Measurements from ENCODE around the gene RGS3. TPM values are rescaled to one million over a fixed set of nuclear protein-coding genes. Genes with fewer than 3 reads are reported as not detected.

Gene RGS3
- total and polyA plus RNA-seq, 5 donors, result 107 to 184 (median 163) TPM

DNA sequence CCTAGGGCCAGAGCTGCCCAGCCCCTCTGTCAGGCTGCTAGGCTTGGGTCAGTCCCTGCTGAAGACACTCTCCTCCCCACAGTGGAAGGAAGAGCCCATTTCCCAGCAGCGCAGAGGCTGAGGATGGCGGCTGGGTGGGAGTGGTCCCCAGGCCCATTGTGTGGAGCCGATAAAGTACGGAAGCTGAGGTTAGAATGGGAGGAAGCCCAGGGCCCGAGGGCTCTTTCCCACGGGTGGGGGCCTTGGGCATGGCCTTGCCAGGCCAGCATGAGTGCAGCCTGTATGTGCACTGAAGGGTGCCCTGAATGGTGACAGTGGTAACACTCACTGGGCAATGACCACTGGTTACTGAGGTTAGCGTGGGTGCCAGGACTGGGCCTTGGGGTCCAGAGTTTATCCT is 125.9 kb downstream of the RGS3 start:
- 52% methylated on average over 7 of the region's 7 CpGs for WGBS
- H3K27me3 ChIP-seq (ENCODE audit: control insufficient read depth, insufficient read depth), result no peaks in the 10 kb centered on the region
- H3K27ac ChIP-seq (ENCODE audit: low read length), result peak overlapping the region; percentile 81
- peak; percentile 76 to 85 (median 84) for DNase-seq
- intact Hi-C loops (cut with DNase I), result loop anchor here in 3 of 4 donors (5.0 to 10.0 kb wide), 2 partner anchors 65 to 142 kb away; no protein-coding TSS in a partner anchor
- no peaks in the 10 kb centered on the region for H3K9me3 ChIP-seq (ENCODE audit: control insufficient read depth, low read length)
- peak; percentile 25 to 68 for ATAC-seq
- H3K4me1 ChIP-seq (ENCODE audit: control insufficient read depth, insufficient read depth, low read length), result peaks cover 14% of the 10 kb centered on the region
- no peak overlapping the region for H3K4me3 ChIP-seq (ENCODE audit: low read length)

DNA sequence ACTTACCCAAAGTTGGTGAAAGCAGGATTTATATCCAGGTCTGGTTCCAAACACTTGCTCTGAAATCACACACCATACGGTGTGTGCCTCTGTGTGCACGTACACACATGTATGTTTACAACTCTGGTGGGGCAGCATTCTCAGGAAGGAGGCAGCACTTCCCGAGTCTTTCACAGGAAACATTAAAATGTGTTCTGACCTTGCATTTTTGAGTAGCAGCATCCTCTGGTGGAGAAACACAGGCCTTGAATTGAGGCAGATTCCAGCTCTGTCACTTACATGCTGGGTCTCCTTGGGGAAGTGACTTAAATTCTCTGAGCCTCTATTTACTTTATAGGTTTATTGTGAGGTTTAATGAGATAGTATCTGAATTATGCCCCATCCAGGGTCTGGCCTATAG is 126.4 kb downstream of the RGS3 start:
- ATAC-seq (no peak), DNase-seq (no peak)
- no peaks in the 10 kb centered on the region for H3K27me3 ChIP-seq (ENCODE audit: control insufficient read depth, insufficient read depth)
- peaks cover 14% of the 10 kb centered on the region for H3K4me1 ChIP-seq (ENCODE audit: control insufficient read depth, insufficient read depth, low read length)
- intact Hi-C loops (cut with DNase I), result loop anchor here in 3 of 4 donors (2.0 to 10.0 kb wide), 3 partner anchors 65 to 143 kb away; no protein-coding TSS in a partner anchor
- WGBS, result 16% methylated on average over 3 of the region's 3 CpGs
- H3K27ac ChIP-seq (ENCODE audit: low read length), result peak overlapping the region; percentile 80
- no peaks in the 10 kb centered on the region for H3K9me3 ChIP-seq (ENCODE audit: control insufficient read depth, low read length)
- no peak overlapping the region for H3K4me3 ChIP-seq (ENCODE audit: low read length)

DNA sequence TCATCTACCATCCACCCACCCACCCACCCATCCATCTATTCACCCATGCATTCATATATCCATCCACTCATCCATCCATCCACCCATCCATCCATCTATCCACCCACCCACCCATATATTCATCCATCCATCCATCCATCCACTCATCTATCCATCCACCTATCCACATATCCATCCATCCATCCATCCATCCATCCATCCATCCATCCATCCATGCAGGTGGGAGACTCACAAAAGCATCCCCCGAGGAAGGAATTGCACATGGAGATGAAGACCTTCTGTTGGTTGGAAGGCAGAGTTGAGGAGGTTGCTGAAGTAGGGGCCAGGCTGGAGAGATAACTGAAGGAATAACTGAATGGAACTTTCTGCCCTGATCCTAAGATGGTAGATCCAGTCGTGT is 126.9 kb downstream of the RGS3 start:
- Histone ChIP-seq H3K27ac (ENCODE audit: low read length) (no peak overlapping the region), H3K9me3 (ENCODE audit: control insufficient read depth, low read length) (no peaks in the 10 kb centered on the region), H3K4me1 (ENCODE audit: control insufficient read depth, insufficient read depth, low read length) (peaks cover 15% of the 10 kb centered on the region), H3K4me3 (ENCODE audit: low read length) (no peak overlapping the region), H3K27me3 (ENCODE audit: control insufficient read depth, insufficient read depth) (no peaks in the 10 kb centered on the region)
- 89% methylated on average over 2 of the region's 2 CpGs for WGBS
- DNase-seq, result no peak
- intact Hi-C loops (cut with DNase I), result loop anchor here in 1 of 4 donors (2.0 kb wide), 1 partner anchor 64 kb away; no protein-coding TSS in a partner anchor
- no peak for ATAC-seq

DNA sequence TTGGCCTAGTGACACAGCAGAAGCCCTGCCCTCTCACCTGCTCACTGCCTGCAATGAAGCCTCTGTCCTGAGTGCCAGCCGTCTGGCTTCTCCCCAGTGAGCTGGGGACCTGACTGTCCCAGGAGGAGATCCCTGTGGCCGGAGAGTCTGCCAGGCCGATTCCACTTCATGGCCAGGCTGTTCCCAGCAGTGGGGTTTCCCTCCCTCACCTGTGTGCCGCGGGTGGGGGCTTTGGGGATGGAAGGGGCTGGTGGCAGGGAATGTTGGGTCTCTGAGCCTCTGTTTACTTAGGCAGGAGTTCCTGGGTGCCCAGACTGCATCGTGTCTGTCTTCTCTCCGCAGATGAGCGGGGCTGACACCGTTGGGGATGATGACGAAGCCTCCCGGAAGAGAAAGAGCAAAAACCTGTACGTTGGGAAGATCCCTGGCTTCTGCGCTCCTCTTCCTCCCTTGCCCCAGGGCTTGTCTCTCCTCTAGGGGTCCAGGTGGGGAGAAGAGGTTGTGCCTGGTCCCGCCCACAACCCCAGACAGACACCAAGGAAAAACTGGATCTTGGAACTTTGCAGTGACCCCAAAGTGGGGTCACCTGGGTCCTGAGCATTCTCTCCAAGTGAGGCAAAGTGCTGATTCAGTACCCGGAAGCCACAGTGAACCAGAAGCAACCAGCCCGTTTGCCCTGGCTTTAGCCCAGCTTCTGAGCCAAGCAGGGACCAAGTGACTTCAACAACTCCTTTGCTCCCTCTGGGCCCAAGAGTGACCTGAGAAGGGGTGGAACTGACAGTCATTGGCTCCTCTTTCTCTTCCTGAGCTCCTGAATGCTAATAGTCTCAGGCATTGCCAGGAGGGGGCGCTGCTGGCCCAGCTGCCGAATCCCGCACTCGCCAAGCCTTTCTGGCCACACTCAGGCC is 127.7 kb downstream of the RGS3 start:
- peak; percentile 77 to 93 (median 92) for DNase-seq
- H3K4me3 ChIP-seq (ENCODE audit: low read length), result no peak overlapping the region
- no peaks in the 10 kb centered on the region for H3K9me3 ChIP-seq (ENCODE audit: control insufficient read depth, low read length)
- peaks cover 20% of the 10 kb centered on the region for H3K4me1 ChIP-seq (ENCODE audit: control insufficient read depth, insufficient read depth, low read length)
- H3K27ac ChIP-seq (ENCODE audit: low read length), result peak overlapping the region; percentile 53
- 50% methylated on average over 20 of the region's 20 CpGs for WGBS
- intact Hi-C loops (cut with DNase I), result loop anchor here in 3 of 4 donors (1.0 to 2.0 kb wide), 2 partner anchors 64 kb away; no protein-coding TSS in a partner anchor
- ATAC-seq, result peak; percentile 5 to 6
- no peaks in the 10 kb centered on the region for H3K27me3 ChIP-seq (ENCODE audit: control insufficient read depth, insufficient read depth)

DNA sequence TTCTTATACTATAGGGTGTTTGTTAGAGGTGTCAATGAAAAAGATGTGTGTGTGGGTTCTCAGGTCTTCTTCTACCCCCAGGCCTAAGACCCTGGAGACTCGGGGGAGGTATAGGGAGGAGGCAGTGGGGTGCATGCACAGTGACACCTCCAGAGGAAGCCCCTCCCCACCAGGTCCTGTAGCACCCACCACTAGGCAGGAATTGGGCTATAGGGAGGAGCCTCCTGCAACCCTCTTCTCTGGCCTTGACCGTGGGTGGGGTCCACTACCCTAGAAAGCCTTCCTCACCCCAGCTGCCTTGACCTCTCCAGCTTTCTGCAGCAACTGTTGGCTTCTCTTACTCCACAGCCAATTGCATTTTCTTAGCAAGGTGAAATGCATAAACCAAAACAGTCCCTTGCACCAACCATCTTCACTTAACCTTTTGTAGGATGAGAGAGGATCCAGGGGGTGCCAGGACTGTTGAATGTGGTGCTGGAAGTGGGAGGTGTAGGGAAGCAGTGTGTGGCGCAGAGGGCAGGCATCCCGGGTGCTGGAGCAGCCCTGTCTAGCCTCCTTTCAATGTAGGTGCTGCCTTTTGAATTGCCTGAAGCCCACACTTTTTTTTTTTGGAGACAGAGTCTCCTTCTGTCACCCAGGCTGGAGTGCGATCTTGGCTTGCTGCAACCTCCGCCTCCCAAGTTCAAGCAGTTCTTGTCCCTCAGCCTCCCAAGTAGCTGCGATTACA is 128.5 kb downstream of the RGS3 start:
- ATAC-seq, result no peak
- Histone ChIP-seq H3K9me3 (ENCODE audit: control insufficient read depth, low read length) (no peaks in the 10 kb centered on the region), H3K4me1 (ENCODE audit: control insufficient read depth, insufficient read depth, low read length) (peaks cover 15% of the 10 kb centered on the region), H3K4me3 (ENCODE audit: low read length) (no peak overlapping the region), H3K27ac (ENCODE audit: low read length) (no peak overlapping the region), H3K27me3 (ENCODE audit: control insufficient read depth, insufficient read depth) (no peaks in the 10 kb centered on the region)
- 71% methylated on average over 7 of the region's 7 CpGs for WGBS
- no peak for DNase-seq
- intact Hi-C loops (cut with DNase I), result loop anchor here (1.0 to 2.0 kb wide), 2 partner anchors 63 kb away; no protein-coding TSS in a partner anchor

DNA sequence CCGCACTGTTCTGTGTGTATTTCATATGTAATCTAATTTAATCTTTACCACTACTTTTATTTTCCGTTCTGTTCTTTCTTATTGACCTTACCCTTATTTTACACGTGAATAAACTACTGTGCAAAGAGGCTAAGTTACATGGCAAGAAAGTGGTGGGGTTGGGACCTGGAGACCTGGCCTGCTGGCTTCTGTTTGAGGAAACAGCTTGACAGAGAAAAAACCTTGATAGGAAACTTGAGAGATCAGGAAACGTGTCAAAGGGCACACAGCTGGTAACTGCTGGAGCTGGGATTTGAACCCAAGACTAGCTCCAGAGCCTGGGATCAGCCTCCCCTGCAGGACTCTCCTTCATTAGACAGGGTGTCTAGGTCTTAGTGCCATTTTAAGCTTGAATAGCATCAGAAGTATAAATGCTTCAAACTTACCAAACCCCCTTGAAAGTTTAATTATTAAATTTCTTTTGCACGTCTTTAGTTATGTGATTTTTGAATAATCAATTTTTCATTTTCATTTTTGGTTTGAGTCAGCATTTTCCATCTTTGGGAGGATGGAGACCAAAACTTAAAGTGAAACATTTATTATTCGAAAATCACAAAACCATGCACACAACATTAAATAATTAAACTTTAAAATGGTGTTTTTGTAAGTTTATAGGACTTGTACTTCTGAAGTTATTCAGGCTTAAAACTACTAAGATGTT is 129.5 kb downstream of the RGS3 start:
- WGBS, result 63% methylated on average over 6 of the region's 6 CpGs
- intact Hi-C loops (cut with DNase I), result loop anchor here in 1 of 4 donors (2.0 kb wide), 1 partner anchor 62 kb away; no protein-coding TSS in a partner anchor

DNA sequence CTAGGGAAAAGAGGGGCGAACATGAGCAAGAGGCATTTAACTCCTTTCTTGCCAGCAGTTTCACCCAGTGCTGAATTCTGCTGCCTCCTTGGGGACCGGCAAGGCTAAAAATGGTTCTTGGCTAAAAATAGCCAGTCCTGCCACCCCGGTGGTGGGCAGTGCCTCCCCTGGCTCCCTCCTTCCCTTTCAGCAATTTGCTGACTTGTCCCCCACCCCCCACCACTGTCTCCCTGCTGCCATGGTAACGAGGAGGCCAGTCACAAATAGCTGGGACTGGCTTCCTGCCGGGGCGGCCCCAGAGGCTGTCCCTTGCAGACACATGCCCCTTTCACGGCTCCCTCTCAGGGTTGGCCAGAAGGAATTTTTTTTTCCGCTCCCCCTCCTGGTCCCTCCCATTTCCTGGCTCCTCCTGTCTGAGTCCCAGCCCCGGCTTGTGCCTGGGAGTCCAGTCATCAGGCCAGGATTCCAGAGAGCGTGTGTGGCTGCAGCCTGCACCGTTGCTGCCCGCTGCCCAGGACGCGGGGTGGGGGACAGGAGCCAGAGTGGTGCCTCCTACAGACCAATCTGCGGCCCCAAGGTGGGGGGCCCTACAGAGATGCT is 130.3 kb downstream of the RGS3 start:
- 3% methylated on average over 15 of the region's 15 CpGs for WGBS
- intact Hi-C loops (cut with DNase I), result loop anchor here in 1 of 4 donors (2.0 kb wide), 1 partner anchor 61 kb away; no protein-coding TSS in a partner anchor

More for the DNA sequence above, 129.5 kb downstream of the RGS3 start:
- H3K4me1 ChIP-seq (ENCODE audit: control insufficient read depth, insufficient read depth, low read length), result peaks cover 12% of the 10 kb centered on the region
- no peaks in the 10 kb centered on the region for H3K27me3 ChIP-seq (ENCODE audit: control insufficient read depth, insufficient read depth)
- peak overlapping the region; percentile 74 for H3K27ac ChIP-seq (ENCODE audit: low read length)
- no peak overlapping the region for H3K4me3 ChIP-seq (ENCODE audit: low read length)
- no peaks in the 10 kb centered on the region for H3K9me3 ChIP-seq (ENCODE audit: control insufficient read depth, low read length)
- DNase-seq (no peak), ATAC-seq (no peak)

DNA sequence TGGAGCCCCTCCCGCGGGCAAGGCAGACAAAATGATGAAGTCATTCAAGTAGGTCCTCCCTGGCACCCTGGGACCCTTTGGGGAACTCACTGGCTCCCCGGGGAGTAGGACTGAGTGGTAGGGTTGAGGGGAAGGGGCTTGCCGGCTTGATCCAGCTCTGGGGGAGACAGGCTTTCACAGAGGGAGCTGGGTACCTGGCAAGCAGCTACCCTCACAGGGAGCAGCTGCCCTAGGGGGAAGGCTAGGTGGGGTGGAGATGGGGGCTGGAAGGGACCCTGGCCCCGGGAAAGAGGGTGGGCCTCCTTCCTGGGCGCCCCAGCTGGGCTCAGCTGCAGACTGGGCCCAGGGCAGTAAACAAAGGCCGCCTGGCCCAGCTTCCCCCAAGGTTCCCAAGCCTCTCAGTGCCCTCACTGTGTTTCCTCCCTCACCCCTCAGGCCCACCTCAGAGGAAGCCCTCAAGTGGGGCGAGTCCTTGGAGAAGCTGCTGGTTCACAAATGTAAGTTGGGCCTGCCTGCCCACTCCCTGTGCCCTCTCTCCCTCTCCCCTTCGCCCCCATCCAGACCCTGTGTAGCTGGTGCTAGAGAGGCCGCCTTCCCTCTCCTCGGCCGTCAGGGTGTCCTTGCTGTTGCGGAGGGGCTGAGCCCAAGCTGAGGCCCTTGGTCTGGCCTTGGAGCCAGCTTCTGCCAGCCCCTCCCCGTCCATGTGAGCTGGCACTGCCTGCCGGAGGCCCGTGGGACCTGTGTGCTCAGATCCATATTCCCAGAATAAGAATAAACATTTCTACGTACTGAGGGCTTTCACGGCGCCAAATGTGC is 131.2 kb downstream of the RGS3 start:
- WGBS, result 22% methylated on average over 19 of the region's 19 CpGs
- ATAC-seq (peak; percentile 7 to 10), DNase-seq (peak in 2 of 3 donors; percentile 35 to 77)
- intact Hi-C loops (cut with DNase I), result no loop called here
- Histone ChIP-seq H3K4me1 (ENCODE audit: control insufficient read depth, insufficient read depth, low read length) (peaks cover 11% of the 10 kb centered on the region), H3K4me3 (ENCODE audit: low read length) (peak overlapping the region; percentile 56), H3K27me3 (ENCODE audit: control insufficient read depth, insufficient read depth) (no peaks in the 10 kb centered on the region), H3K9me3 (ENCODE audit: control insufficient read depth, low read length) (no peaks in the 10 kb centered on the region), H3K27ac (ENCODE audit: low read length) (peak overlapping the region; percentile 56)

More for the DNA sequence above, 130.3 kb downstream of the RGS3 start:
- ATAC-seq (peak; percentile 90 to 94), DNase-seq (peak; percentile 97 to 99 (median 98))
- Histone ChIP-seq H3K4me3 (ENCODE audit: low read length) (peak overlapping the region; percentile 56), H3K27ac (ENCODE audit: low read length) (peak overlapping the region; percentile 74), H3K27me3 (ENCODE audit: control insufficient read depth, insufficient read depth) (no peaks in the 10 kb centered on the region), H3K9me3 (ENCODE audit: control insufficient read depth, low read length) (no peaks in the 10 kb centered on the region), H3K4me1 (ENCODE audit: control insufficient read depth, insufficient read depth, low read length) (peaks cover 13% of the 10 kb centered on the region)

DNA sequence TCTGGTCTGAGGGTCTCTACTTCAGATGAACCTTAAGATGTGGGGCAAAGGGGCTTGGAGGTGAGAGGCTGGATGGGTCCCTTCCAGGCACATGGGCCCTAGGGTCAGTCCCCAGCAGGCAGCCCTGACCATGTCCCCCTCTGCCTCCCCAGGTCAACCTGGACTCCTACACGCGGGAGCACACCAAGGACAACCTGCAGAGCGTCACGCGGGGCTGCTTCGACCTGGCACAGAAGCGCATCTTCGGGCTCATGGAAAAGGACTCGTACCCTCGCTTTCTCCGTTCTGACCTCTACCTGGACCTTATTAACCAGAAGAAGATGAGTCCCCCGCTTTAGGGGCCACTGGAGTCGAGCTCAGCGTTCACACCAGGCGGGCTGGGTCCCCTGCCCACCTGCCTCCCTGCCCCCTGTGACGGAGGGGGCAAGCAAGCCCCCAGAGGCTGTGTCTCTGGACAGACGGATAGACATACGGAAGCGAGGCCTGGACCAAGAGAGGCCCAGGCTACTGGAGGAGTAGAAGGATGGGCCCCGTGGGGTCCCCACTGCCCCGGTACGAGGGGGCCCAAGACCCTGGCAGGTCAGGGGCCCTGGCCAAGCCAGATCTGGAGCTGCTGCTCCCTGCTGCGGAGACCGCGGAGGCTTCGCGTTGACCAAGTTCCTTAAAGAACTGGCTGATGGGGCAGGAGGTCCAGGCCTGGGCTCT is 133.2 kb downstream of the RGS3 start:
- Histone ChIP-seq H3K27ac (ENCODE audit: low read length) (no peak overlapping the region), H3K27me3 (ENCODE audit: control insufficient read depth, insufficient read depth) (no peaks in the 10 kb centered on the region), H3K9me3 (ENCODE audit: control insufficient read depth, low read length) (no peaks in the 10 kb centered on the region), H3K4me3 (ENCODE audit: low read length) (peak overlapping the region; percentile 13), H3K4me1 (ENCODE audit: control insufficient read depth, insufficient read depth, low read length) (peaks cover 21% of the 10 kb centered on the region)
- intact Hi-C loops (cut with DNase I), result no loop called here
- WGBS, result 70% methylated on average over 27 of the region's 27 CpGs
- DNase-seq (peak in 1 of 3 donors; percentile 48), ATAC-seq (no peak)
